Measurements from ENCODE around the gene ETFA. TPM values are rescaled to one million over a fixed set of nuclear protein-coding genes. Genes with fewer than 3 reads are reported as not detected.
A peak's percentile ranks its signal among the peaks of the same experiment; 100 is the strongest.

The ETFA gene
- total RNA-seq, 2 donors from 2014 or later = 37.0 to 68.2 TPM

DNA sequence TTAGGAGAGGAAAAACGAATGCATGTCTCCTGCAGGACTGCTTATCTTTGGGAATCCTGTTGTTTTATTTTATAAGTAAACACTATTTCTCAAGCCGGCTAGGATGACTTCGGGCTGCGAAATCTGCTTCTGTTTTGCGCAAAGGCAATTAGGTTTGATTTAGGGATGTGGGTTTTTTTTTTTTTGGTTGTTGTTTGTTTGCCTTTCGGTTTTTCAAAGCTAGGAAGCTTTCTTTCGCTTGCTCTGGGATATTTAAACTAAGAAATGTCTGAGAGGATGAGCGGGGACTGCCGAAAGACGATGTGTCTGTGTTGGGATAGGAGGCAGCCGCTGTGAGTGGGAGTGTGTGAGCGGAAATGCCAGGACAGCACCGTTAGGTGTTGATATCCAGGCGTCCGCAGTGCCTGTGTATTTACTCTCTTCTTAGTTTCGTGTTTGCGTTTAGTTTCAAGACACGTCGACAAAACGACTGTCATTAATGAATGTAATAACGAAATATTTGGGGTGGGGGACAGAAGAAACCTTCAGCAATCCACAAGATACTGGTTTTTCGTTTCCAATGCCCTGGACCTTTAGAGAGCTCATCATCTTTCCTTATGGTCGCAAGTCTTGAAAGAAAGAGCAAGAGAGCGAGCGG is 25.9 kb upstream of the ETFA start:
- Mint-ChIP-seq H3K27ac (peak overlapping the region; percentile 73), H3K4me3 (peak overlapping the region; percentile 87), H3K27me3 (peaks cover 90% of the 10 kb centered on the region), H3K36me3 (ENCODE audit: low read depth) (peaks cover 18% of the 10 kb centered on the region), H3K4me1 (peaks cover 48% of the 10 kb centered on the region)
- no peak for ATAC-seq
- no peaks in the 10 kb centered on the region for H3K9me3 ChIP-seq (ENCODE audit: control insufficient read depth, low read length, poor library complexity, severe bottlenecking)
- DNase-seq = no peak

DNA sequence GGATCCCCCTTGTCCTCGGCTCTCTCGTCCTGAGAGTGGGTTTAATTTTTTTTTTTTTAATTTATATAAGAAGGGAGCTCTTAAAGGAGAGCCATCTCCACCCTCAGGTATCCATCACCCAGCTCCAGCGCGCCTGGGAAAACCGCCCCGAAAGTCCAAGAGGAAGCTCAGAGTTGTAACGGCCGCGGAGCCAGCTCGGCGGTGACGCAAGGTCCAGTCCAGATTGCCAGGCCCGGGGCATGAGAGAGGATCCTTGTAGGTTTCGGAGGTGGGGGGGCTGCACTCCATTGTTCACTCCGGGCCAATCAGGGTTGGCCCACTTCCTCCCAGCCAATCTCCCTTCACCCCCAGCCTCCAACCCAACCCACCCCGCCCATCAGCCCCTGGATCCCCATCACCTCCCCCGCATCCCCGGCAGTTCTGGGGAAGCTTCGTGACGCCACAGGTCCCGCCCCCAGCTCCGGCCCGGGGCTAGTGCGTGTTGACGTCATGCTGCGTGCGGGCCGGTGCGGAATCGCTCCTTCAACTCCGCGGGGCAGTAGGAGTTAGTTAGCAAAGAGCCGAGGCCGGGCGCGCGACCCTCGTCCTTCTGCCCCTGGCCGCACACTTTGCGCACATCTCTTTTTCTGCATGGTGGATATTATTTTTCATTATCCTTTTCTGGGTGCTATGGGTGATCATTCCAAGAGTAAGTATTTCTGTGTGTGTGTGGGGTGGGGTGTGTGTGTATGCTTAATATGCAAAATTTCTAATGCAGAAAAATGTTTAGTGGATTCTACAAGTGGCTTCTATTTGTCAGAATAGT is 25.2 kb upstream of the ETFA start, which contains the start of gene ISL2:
Gene ISL2 (plus strand): TSS at position 520 of the 805 bp plus-strand sequence. CDS start 111 bp downstream, at position 631.
- no peaks in the 10 kb centered on the region for H3K9me3 ChIP-seq (ENCODE audit: control insufficient read depth, low read length, poor library complexity, severe bottlenecking)
- Mint-ChIP-seq H3K4me1 (peaks cover 42% of the 10 kb centered on the region), H3K27ac (peak within 1 kb of the TSS; percentile 73), H3K36me3 (ENCODE audit: low read depth) (peaks cover 18% of the 10 kb centered on the region), H3K27me3 (peaks cover 83% of the 10 kb centered on the region), H3K4me3 (peak within 1 kb of the TSS; percentile 87)
- ATAC-seq (peak; percentile 14), DNase-seq (peak in 2 of 3 donors; percentile 25 to 26)

DNA sequence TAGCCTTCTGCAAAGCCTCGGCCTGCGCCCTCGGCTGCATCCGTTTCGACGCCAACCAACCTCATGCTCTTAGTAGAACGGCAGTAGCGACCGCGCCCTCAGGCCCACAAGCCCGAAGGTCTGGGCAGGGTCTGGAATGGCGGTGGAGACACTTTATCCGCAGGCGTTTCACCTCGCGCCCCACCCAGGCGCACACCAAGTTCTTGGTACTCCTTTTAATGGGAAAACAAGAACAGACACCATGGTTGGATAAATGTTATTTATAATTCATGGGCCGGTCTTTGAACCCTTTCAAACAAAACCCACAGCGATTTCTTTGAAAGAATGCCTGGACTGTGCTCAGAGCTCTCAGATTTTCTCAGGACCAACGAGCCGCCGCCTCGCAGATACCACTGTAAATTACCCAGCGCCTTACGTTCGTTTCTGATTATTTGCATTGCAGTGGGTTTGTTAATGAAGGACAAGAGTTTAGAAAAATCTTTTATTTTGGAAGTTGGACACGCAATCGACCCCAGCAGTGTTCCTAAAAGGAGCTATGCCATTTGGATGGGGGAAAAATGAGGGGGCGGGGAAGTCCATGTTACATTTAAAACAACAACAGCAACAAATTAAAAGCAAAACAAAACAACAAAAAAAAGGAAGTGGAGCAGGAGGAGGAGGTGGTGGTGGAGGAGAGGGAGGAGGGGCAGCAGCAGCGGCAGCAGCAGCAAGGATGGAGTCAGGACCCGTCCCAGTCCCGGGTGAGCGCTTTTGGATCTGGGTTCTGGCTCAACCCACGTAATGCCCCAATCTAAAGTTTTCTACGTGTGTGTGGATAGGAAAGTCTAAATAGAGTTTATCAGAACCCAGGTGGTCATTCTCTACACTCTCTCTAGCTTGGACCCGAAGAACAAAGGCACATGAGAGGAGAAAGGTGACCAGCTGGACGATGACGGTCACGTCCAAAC is 24.3 kb upstream of the ETFA start:
- Mint-ChIP-seq H3K27ac (no peak overlapping the region), H3K4me3 (peak overlapping the region; percentile 87), H3K36me3 (ENCODE audit: low read depth) (peaks cover 18% of the 10 kb centered on the region), H3K4me1 (peaks cover 39% of the 10 kb centered on the region), H3K27me3 (peaks cover 82% of the 10 kb centered on the region)
- no peaks in the 10 kb centered on the region for H3K9me3 ChIP-seq (ENCODE audit: control insufficient read depth, low read length, poor library complexity, severe bottlenecking)
- DNase-seq = no peak
- ATAC-seq = no peak

DNA sequence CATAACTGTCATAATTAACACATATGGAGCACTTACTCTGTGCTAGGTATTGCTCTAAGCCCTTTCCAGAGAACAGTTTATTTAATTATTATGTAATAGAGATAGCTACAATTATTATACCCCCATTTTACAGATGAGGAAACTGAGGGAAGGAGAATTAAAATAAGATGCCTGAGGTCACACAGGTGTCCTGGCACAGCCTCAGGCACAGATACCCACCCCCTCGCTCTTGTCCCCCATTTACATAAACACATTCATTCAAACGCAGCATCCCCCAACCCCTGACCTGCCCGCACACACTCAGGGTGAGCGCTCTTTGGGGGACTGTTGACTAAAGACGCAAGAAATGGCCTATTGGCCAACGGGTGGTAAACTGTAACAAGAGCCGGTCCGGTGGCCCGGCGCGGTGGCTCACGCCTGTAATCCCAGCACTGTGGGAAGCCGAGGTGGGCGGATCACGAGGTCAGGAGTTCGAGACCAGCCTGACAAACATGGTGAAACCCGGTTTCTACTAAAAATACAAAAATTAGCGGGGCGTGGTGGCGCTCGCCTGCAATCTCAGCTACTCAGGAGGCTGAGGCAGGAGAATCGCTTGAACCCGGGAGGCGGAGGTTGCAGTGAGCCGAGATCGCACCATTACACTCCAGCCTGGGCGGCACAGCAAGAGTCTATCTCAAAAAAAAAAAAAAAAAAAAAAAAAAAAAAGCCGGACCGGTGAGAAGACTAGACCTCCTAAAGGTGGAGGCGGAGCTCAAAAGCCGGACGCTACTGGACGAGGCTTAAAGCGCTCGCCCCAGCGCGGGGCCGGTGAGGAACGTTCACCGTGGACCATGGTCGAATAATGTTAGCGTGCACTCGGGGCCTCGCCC is 23.4 kb upstream of the ETFA start:
- H3K4me3 Mint-ChIP-seq = peak overlapping the region; percentile 87
- no peak overlapping the region for H3K27ac Mint-ChIP-seq
- DNase-seq (no peak), ATAC-seq (no peak)
- H3K27me3 Mint-ChIP-seq = peaks cover 82% of the 10 kb centered on the region
- peaks cover 17% of the 10 kb centered on the region for H3K36me3 Mint-ChIP-seq (ENCODE audit: low read depth)
- peaks cover 32% of the 10 kb centered on the region for H3K4me1 Mint-ChIP-seq
- no peaks in the 10 kb centered on the region for H3K9me3 ChIP-seq (ENCODE audit: control insufficient read depth, low read length, poor library complexity, severe bottlenecking)

DNA sequence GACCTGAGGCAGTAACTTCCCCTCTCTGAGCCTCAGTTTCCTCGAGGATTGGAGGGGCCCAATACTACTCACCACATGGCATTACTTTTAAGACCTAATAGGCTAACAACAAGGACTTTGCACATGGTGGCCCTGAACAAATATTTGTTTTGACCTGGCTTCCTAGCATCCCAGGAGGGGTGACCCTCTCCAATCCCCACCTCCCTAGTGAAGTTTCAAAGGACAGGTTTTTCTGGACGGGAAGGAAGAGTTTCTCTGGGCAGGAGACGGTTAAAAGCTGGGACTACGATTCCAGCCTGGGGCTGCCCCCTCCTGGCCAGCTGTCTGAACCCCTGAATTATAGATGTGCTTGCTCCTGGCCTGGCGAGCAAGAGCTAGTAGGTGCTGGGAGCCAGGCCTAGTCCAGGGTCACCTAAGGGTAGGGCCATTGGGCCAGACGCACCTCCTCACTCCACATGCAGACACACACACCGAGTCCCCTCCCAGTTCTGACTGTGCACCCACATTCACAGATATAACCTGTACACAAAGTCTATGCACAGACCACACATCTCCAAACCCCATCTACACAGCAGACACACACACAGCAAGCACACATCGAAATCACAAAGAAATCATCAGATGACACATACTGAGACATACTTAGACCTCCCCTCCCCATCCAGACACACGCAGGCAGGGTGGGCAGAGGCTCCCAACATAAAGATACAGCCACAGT is 22.6 kb upstream of the ETFA start:
- no peak overlapping the region for H3K4me3 Mint-ChIP-seq
- DNase-seq = no peak
- no peak overlapping the region for H3K27ac Mint-ChIP-seq
- no peaks in the 10 kb centered on the region for H3K9me3 ChIP-seq (ENCODE audit: control insufficient read depth, low read length, poor library complexity, severe bottlenecking)
- peaks cover 19% of the 10 kb centered on the region for H3K36me3 Mint-ChIP-seq (ENCODE audit: low read depth)
- H3K27me3 Mint-ChIP-seq = peaks cover 82% of the 10 kb centered on the region
- peaks cover 32% of the 10 kb centered on the region for H3K4me1 Mint-ChIP-seq
- ATAC-seq = no peak

DNA sequence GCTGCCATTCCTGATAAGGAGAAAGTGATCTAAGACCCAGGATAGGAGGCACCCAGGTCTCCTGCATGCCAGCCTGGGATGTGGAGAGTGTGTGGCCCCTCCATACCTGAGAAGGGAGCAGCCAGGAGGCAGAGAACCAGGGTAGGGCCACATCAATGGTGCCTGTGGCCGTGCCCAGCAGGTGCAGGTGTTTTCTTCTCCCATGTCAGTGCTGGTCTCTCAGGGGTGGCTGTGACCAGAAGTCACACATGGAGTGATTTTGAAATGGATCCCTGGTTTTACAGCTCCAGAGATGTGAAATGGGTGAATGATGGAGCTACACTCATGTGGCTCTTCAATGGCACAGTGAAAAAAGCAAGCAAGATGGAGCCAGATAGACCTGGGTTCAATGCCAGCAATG is 22.0 kb upstream of the ETFA start:
- ATAC-seq = no peak
- Mint-ChIP-seq H3K36me3 (ENCODE audit: low read depth) (peaks cover 15% of the 10 kb centered on the region), H3K4me1 (peaks cover 27% of the 10 kb centered on the region), H3K27me3 (peaks cover 82% of the 10 kb centered on the region), H3K27ac (no peak overlapping the region), H3K4me3 (no peak overlapping the region)
- no peaks in the 10 kb centered on the region for H3K9me3 ChIP-seq (ENCODE audit: control insufficient read depth, low read length, poor library complexity, severe bottlenecking)
- no peak for DNase-seq

DNA sequence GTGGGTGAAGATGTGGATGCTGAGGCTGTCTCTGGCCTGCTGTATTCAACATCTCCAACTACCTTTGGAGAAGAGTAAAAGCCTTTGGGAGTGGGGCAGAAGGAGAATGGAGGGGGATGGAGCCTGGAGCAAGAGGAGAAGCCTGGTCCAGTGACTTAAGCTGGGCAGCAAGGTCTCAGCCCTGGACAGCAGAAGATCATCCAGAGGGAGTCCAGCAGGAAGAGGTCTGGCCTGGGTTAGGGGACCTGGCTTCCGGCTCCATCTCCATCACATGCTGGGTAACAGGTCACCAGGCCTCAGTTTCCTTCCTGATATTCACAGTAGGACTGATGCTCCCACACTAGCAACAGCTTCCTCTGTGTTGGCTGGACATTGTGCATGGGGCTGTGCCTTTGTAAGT is 21.5 kb upstream of the ETFA start:
- H3K27ac Mint-ChIP-seq = no peak overlapping the region
- peaks cover 17% of the 10 kb centered on the region for H3K36me3 Mint-ChIP-seq (ENCODE audit: low read depth)
- no peaks in the 10 kb centered on the region for H3K9me3 ChIP-seq (ENCODE audit: control insufficient read depth, low read length, poor library complexity, severe bottlenecking)
- no peak for ATAC-seq
- no peak overlapping the region for H3K4me3 Mint-ChIP-seq
- DNase-seq = no peak
- peaks cover 86% of the 10 kb centered on the region for H3K27me3 Mint-ChIP-seq
- H3K4me1 Mint-ChIP-seq = peaks cover 27% of the 10 kb centered on the region

DNA sequence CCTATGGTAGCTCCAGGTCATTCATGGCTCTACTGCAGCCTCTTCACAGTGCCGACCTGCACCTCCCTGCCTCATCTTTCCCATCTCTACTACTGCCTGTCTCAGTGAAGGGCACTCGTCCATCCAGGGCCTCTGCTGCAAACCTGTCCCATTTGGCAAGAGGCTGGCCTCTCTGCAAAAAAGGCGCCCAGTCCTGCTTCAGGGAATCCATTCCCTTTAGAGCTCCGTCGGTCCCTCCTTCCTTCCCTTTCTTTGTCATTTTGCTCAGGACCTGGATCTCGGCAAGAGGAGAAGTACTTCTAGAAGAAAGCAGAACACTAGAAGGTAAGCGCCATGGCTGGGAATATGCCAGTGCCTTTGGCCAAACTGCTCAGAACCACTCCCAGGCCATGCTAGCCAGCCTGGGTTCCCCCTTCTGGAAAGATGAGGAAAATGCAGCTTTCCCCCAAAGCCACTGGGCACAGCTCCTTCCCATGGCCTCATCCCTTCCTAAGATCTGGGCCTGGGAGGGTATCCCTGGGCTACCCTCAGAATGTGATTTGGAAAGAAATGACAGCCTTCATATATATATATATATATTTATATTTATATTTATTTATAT is 18.9 kb upstream of the ETFA start:
- no peak for ATAC-seq
- H3K27ac Mint-ChIP-seq = no peak overlapping the region
- no peak overlapping the region for H3K4me3 Mint-ChIP-seq
- H3K4me1 Mint-ChIP-seq = peaks cover 4% of the 10 kb centered on the region
- H3K27me3 Mint-ChIP-seq = peaks cover 86% of the 10 kb centered on the region
- no peak for DNase-seq
- peaks cover 12% of the 10 kb centered on the region for H3K36me3 Mint-ChIP-seq (ENCODE audit: low read depth)
- no peaks in the 10 kb centered on the region for H3K9me3 ChIP-seq (ENCODE audit: control insufficient read depth, low read length, poor library complexity, severe bottlenecking)

DNA sequence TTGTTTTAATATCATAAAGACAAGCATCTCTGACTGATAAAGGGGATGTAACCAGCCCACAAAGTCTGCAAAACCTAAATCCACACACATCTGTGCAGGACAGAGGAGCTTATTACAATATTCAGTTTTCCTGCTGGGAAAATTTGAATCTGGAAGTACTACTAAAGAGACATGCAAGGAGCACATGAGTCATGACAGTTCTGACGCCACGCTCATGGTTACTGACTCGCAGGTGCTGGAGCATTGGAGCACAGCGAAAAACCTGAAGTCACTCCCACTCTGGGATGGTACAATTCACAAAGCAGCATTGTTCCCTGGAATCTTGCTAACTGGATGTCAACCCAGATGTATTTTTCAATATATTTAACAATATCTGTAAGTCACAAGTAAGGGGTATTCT is 17.7 kb upstream of the ETFA start:
- DNase-seq (no peak), ATAC-seq (no peak)
- H3K4me1 Mint-ChIP-seq = peaks cover 1% of the 10 kb centered on the region
- peaks cover 83% of the 10 kb centered on the region for H3K27me3 Mint-ChIP-seq
- H3K9me3 ChIP-seq (ENCODE audit: control insufficient read depth, low read length, poor library complexity, severe bottlenecking) = no peaks in the 10 kb centered on the region
- H3K27ac Mint-ChIP-seq = no peak overlapping the region
- H3K4me3 Mint-ChIP-seq = no peak overlapping the region
- peaks cover 10% of the 10 kb centered on the region for H3K36me3 Mint-ChIP-seq (ENCODE audit: low read depth)

DNA sequence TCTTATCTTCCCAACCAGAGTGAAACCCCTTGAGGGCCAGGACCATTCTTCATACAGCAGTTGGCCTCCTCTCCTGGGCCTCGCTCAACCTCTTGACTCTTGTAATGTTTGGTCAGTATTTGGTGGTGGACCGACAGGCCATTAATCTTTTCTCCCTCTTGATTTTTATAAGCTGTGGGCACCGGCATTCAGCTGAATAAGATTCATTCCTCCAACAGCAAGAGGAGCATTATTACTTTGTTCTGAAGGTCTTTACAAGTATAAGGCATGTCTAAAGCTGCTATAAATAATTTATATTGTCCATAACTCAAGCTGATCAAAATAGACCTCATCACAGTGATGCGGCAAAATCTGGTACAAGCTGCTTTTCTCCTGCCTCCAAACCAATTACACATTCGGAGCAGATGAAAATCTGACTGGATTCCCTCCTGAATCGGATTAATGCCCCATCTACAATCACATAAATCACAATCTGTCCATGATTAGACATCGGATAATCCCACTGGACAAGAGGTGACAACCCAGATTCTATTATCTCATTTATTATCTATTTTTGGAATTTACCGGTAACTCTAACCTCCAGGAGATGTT is 16.9 kb upstream of the ETFA start:
- no peak for ATAC-seq
- no peak for DNase-seq
- H3K4me1 Mint-ChIP-seq = no peaks in the 10 kb centered on the region

More for the DNA sequence above, 16.9 kb upstream of the ETFA start:
- H3K9me3 ChIP-seq (ENCODE audit: control insufficient read depth, low read length, poor library complexity, severe bottlenecking) = no peaks in the 10 kb centered on the region
- Mint-ChIP-seq H3K36me3 (ENCODE audit: low read depth) (peaks cover 9% of the 10 kb centered on the region), H3K4me3 (no peak overlapping the region), H3K27ac (no peak overlapping the region), H3K27me3 (peaks cover 84% of the 10 kb centered on the region)
